GM19023 (cell line): ENCODE results near the gene ANKZF1.

ENCODE experiments used
- ATAC-seq: cut with Tn5 transposase; IDR thresholded peaks from one replicate; pipeline ENCODE4 v1.9.1; 2021; ENCODE audit warnings: mild to moderate bottlenecking, moderate library complexity; ENCODE audit not compliant: unreplicated experiment

ANKZF1 gene

GRCh38 chr2:219279151-219279915 is 49.7 kb downstream of the ANKZF1 start, which contains the start of gene DNAJB2:
Gene DNAJB2 (plus strand): TSS chr2:219279366. CDS start chr2:219279834, 468 bp downstream.
- ATAC-seq = peak; percentile 87

- no peak for ATAC-seq
Measured at GRCh38 chr2:219279916-219280516, 50.4 kb downstream of the ANKZF1 start.

- no peak for ATAC-seq
Measured at GRCh38 chr2:219280651-219281050, 51.0 kb downstream of the ANKZF1 start.

GRCh38 chr2:219281588-219281987 is 52.0 kb downstream of the ANKZF1 start:
- no peak for ATAC-seq

- no peak for ATAC-seq
Measured at GRCh38 chr2:219282375-219282774, 52.8 kb downstream of the ANKZF1 start.

GRCh38 chr2:219282943-219283581 is 53.5 kb downstream of the ANKZF1 start:
- no peak for ATAC-seq

- ATAC-seq = no peak
Measured at GRCh38 chr2:219284501-219285372, 55.1 kb downstream of the ANKZF1 start.

GRCh38 chr2:219285373-219285735 is 55.7 kb downstream of the ANKZF1 start:
- no peak for ATAC-seq

- ATAC-seq = no peak
Measured at GRCh38 chr2:219285894-219286425, 56.4 kb downstream of the ANKZF1 start.
